ENCODE data around the gene STX7.
"Not testable (repeated sequence)": the region's sequence is repeated elsewhere in the genome, so short reads cannot be mapped to it uniquely, and the experiment has no call there.

The STX7 gene

GRCh38 chr6:132512638-132513632, at the start of gene STX7:
TSS of gene STX7 (minus strand) at chr6:132513116. CDS start at chr6:132503530, 9,586 bp downstream.
- DNase-seq (ENCODE audit: low spot score), result peak; percentile 91

GRCh38 chr6:132560087-132560486, 47.2 kb upstream of the STX7 start:
- not testable (repeated sequence) for DNase-seq (ENCODE audit: low spot score)

- no peak for DNase-seq (ENCODE audit: low spot score)
These were observed 39.5 kb upstream of the STX7 start, which contains the start of gene TAAR8 for GRCh38 chr6:132552372-132552771. TSS of gene TAAR8 (plus strand) at chr6:132552672. CDS start at chr6:132552693, 21 bp downstream.

GRCh38 chr6:132551214-132551613, 38.3 kb upstream of the STX7 start:
- no peak for DNase-seq (ENCODE audit: low spot score)

GRCh38 chr6:132548746-132549463, 36.0 kb upstream of the STX7 start:
- DNase-seq (ENCODE audit: low spot score), result no peak

- no peak for DNase-seq (ENCODE audit: low spot score)
These were observed 31.9 kb upstream of the STX7 start for GRCh38 chr6:132544826-132545225.

- no peak for DNase-seq (ENCODE audit: low spot score)
These were observed 25.1 kb upstream of the STX7 start, which contains the start of gene TAAR9 for GRCh38 chr6:132537977-132538376. TSS of gene TAAR9 (plus strand) at chr6:132538277. CDS start at chr6:132538290, 13 bp downstream.

GRCh38 chr6:132537145-132537544, 24.2 kb upstream of the STX7 start:
- DNase-seq (ENCODE audit: low spot score), result no peak

- DNase-seq (ENCODE audit: low spot score), result not testable (repeated sequence)
These were observed 21.6 kb upstream of the STX7 start for GRCh38 chr6:132534546-132534945.

GRCh38 chr6:132530293-132530974, 17.5 kb upstream of the STX7 start:
- DNase-seq (ENCODE audit: low spot score), result no peak

GRCh38 chr6:132527791-132528190, 14.9 kb upstream of the STX7 start:
- no peak for DNase-seq (ENCODE audit: low spot score)

GRCh38 chr6:132526461-132526860, 13.5 kb upstream of the STX7 start:
- no peak for DNase-seq (ENCODE audit: low spot score)

GRCh38 chr6:132525866-132526265, 12.9 kb upstream of the STX7 start:
- DNase-seq (ENCODE audit: low spot score), result no peak

- no peak for DNase-seq (ENCODE audit: low spot score)
These were observed 11.7 kb upstream of the STX7 start for GRCh38 chr6:132524646-132525045.

- DNase-seq (ENCODE audit: low spot score), result no peak
These were observed 8.0 kb upstream of the STX7 start for GRCh38 chr6:132520953-132521352.

GRCh38 chr6:132515386-132515785, 2.5 kb upstream of the STX7 start:
- DNase-seq (ENCODE audit: low spot score), result no peak

GRCh38 chr6:132513831-132514545, 1.1 kb upstream of the STX7 start:
- no peak for DNase-seq (ENCODE audit: low spot score)

- no peak for DNase-seq (ENCODE audit: low spot score)
These were observed 626 bp downstream of the STX7 start for GRCh38 chr6:132512342-132512637.

GRCh38 chr6:132511831-132512220, 1.1 kb downstream of the STX7 start:
- no peak for DNase-seq (ENCODE audit: low spot score)

- DNase-seq (ENCODE audit: low spot score), result no peak
These were observed 1.6 kb downstream of the STX7 start for GRCh38 chr6:132511210-132511830.
